Body of pancreas (tissue), 4 donors: ENCODE measurements around the gene AKAP13. TPM values are rescaled to one million over a fixed set of nuclear protein-coding genes. Genes with fewer than 3 reads are reported as not detected.

Source experiments
- ATAC-seq: fragments of 150-250 bp; one replicate; pipeline ENCODE4 v1.9.1; 2016
- DNase-seq, 4 donors: peaks; one replicate each; pipeline ENCODE4 v3.0.0-alpha.2; 2019
- H3K27ac ChIP-seq, 4 donors: fragments of 200-600 bp; sonication (generic); 1 replicate in 3 of 4; 2 replicates in 1 of 4; pipeline versions ENCODE4 v1.5.1 to v1.6.1; 2016 to 2019; ENCODE audit warnings: mild to moderate bottlenecking in 1 of 4, mixed read lengths in 1 of 4, moderate library complexity in 1 of 4
- H3K27me3 ChIP-seq, 2 donors: fragments of 200-600 bp; sonication (generic); one replicate each; pipeline ENCODE4 v1.6.0; 2016; ENCODE audit warnings: mild to moderate bottlenecking in 1 of 2
- H3K36me3 ChIP-seq, 2 donors: fragments of 200-600 bp; sonication (generic); replicated peaks in 1 of 2; 2 replicates each; pipeline ENCODE4 v1.5.1; 2016; ENCODE audit warnings: low read depth in 2 of 2; ENCODE audit not compliant: insufficient read depth in 1 of 2
- H3K4me1 ChIP-seq: fragments of 200-600 bp; sonication (generic); one replicate; pipeline ENCODE4 v1.6.0; 2016
- H3K4me3 ChIP-seq, 2 donors: fragments of 200-600 bp; sonication (generic); 1 replicate in 1 of 2; 2 replicates in 1 of 2; pipeline ENCODE4 v1.5.1; 2016 to 2019
- H3K9me3 ChIP-seq, 3 donors: fragments of 200-600 bp; sonication (generic); 1 replicate in 2 of 3; 2 replicates in 1 of 3; pipeline ENCODE4 v1.5.1; 2016
- POLR2A ChIP-seq, 3 donors: fragments of 450-650 bp; IDR thresholded peaks; one replicate each; pipeline ENCODE4 v1.6.1; 2016; ENCODE audit warnings: antibody characterized with exemption in 3 of 3, mild to moderate bottlenecking in 2 of 3
- WGBS, 2 donors: methylation state at CpG; one replicate each; pipeline ENCODE4 v1.1.5; 2017; 5-methylcytosine and 5-hydroxymethylcytosine counted together
- intact Hi-C: fragments of 100-400 bp; cut with DNase I; formaldehyde crosslinking; loops from one replicate; pipeline ENCODE4 v1.15.1; 2023
- total RNA-seq, 2 donors: library from RNA; depleted of rRNA; stranded (reverse); fragments of >200 nt; gene quantifications; one replicate each; pipeline ENCODE4 v1.1.0, GENCODE V29; 2016
- TF ChIP-seq, protein P1 (sequence below), 7 experiments: fragments of 450-650 bp in 4 of 7; fragments of 200-600 bp in 3 of 7; sonication (generic) in 3 of 7; IDR thresholded peaks; one replicate each; pipeline ENCODE4 v1.5.1; 2016 to 2019; ENCODE audit warnings: antibody characterized with exemption in 7 of 7

The AKAP13 gene
- total RNA-seq, 2 donors from 2014 or later, result 102 to 160 TPM

GRCh38 chr15:85627213-85627935, 247.0 kb downstream of the AKAP13 start:
- Histone ChIP-seq H3K27ac (no peak overlapping the region), H3K4me3 (no peak overlapping the region), H3K9me3 (no peaks in the 10 kb centered on the region), H3K36me3 (peaks cover 0 to 1% of the 10 kb centered on the region in 2 donors), H3K4me1 (peaks cover 49% of the 10 kb centered on the region), H3K27me3 (no peaks in the 10 kb centered on the region)
- ATAC-seq (no peak), DNase-seq (no peak)
- intact Hi-C loops, result no loop called here
- TF ChIP-seq POLR2A (IDR thresholded peaks at IDR 0.05), result no peak
- TF ChIP-seq, protein P1, sequence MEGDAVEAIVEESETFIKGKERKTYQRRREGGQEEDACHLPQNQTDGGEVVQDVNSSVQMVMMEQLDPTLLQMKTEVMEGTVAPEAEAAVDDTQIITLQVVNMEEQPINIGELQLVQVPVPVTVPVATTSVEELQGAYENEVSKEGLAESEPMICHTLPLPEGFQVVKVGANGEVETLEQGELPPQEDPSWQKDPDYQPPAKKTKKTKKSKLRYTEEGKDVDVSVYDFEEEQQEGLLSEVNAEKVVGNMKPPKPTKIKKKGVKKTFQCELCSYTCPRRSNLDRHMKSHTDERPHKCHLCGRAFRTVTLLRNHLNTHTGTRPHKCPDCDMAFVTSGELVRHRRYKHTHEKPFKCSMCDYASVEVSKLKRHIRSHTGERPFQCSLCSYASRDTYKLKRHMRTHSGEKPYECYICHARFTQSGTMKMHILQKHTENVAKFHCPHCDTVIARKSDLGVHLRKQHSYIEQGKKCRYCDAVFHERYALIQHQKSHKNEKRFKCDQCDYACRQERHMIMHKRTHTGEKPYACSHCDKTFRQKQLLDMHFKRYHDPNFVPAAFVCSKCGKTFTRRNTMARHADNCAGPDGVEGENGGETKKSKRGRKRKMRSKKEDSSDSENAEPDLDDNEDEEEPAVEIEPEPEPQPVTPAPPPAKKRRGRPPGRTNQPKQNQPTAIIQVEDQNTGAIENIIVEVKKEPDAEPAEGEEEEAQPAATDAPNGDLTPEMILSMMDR (IDR thresholded peaks at IDR 0.05), result no peak
- 80 to 88% methylated on average over 6 of the region's 6 CpGs for WGBS, 2 donors

- intact Hi-C loops, result no loop called here
- no peak for ATAC-seq
- TF ChIP-seq, protein P1 (IDR thresholded peaks at IDR 0.05), result no peak
- no peak for TF ChIP-seq POLR2A (IDR thresholded peaks at IDR 0.05)
- H3K9me3 ChIP-seq, result no peaks in the 10 kb centered on the region
- peaks cover 0 to 1% of the 10 kb centered on the region in 2 donors for H3K36me3 ChIP-seq
- DNase-seq, result no peak
- 91 to 97% methylated on average over 4 of the region's 4 CpGs for WGBS, 2 donors
- no peak overlapping the region for H3K27ac ChIP-seq
- no peak overlapping the region for H3K4me3 ChIP-seq
- H3K27me3 ChIP-seq, result no peaks in the 10 kb centered on the region
- H3K4me1 ChIP-seq, result peaks cover 44% of the 10 kb centered on the region
Measured at GRCh38 chr15:85630311-85630710, 249.9 kb downstream of the AKAP13 start.

DNA sequence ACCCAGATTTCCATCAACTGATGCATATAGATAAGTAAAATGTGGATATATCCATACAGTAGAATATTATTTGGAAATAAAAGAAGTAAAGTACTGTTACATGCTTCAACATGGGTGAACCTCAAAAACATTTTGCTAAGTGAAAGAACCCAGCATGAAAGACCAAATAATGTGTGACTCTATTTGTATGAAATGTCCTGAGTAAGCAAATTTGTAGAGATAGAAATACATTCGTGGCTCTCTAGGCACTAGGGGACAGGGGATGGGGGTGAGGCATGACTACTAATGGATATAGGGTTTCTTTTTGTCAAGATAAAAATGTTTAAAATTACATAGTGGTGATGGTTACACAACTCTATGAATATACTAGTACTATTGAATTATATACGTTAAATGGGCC, 250.6 kb downstream of the AKAP13 start:
- TF ChIP-seq, protein P1 (IDR thresholded peaks at IDR 0.05), result no peak
- TF ChIP-seq POLR2A (IDR thresholded peaks at IDR 0.05), result no peak
- no peak for ATAC-seq
- Histone ChIP-seq H3K27ac (no peak overlapping the region), H3K27me3 (no peaks in the 10 kb centered on the region), H3K4me3 (no peak overlapping the region), H3K4me1 (peaks cover 38% of the 10 kb centered on the region), H3K9me3 (no peaks in the 10 kb centered on the region), H3K36me3 (peaks cover 0 to 1% of the 10 kb centered on the region in 2 donors)
- DNase-seq, result no peak
- WGBS, 2 donors, result 58 to 65% methylated on average over 2 of the region's 2 CpGs
- intact Hi-C loops, result no loop called here

DNA sequence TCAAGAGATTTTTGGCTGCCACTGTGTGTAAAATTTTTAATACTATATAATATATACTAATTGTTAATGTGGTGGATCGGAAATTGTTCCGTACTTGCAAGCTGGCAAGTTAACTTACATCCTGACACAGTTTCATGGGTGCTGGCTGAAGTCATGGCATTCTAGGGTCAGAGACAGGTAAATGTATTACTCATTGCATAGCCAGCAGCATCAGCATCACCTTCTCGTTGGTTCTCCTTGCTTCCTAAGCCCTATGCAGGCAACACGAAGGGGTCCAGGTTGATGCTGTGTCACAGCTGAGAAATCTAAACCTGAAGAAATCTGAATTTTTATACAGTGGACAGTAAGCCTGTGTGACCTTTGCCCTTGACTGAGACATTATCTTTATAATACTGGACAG, 251.6 kb downstream of the AKAP13 start:
- Histone ChIP-seq H3K4me3 (no peak overlapping the region), H3K36me3 (no peaks in the 10 kb centered on the region), H3K9me3 (no peaks in the 10 kb centered on the region), H3K4me1 (peaks cover 28% of the 10 kb centered on the region), H3K27me3 (no peaks in the 10 kb centered on the region), H3K27ac (peak overlapping the region in 1 of 4 donors; percentile 18)
- intact Hi-C loops, result no loop called here
- ATAC-seq, result peak; percentile 37
- no peak for DNase-seq
- TF ChIP-seq, protein P1 (IDR thresholded peaks at IDR 0.05), result no peak
- TF ChIP-seq POLR2A (IDR thresholded peaks at IDR 0.05), result no peak
- 56 to 57% methylated on average over 4 of the region's 4 CpGs for WGBS, 2 donors

DNA sequence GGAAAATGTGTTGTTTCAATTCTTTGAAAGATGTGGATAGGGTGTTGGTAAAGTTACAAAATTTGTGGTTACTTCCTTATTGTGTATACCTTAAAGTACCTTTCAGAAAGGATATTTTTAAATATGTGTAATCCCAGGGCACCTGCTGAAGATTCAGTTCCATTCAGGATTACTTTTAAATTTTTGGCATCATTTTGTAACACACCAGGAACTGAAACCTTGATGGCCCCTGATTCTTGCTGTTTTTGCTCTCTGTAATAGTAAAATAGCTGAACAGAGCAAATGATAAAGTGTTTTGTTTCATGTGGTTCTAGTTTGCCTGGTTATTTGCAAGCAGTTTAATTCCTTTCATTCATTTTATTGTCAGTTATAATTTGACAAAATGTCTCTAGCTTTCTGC, 253.5 kb downstream of the AKAP13 start:
- no peak for TF ChIP-seq POLR2A (IDR thresholded peaks at IDR 0.05)
- TF ChIP-seq, protein P1 (IDR thresholded peaks at IDR 0.05), result no peak
- intact Hi-C loops, result no loop called here
- H3K27ac ChIP-seq, result peak overlapping the region in 1 of 4 donors; percentile 25
- no peak for DNase-seq
- no peaks in the 10 kb centered on the region for H3K9me3 ChIP-seq
- H3K4me1 ChIP-seq, result peaks cover 25% of the 10 kb centered on the region
- H3K4me3 ChIP-seq, result no peak overlapping the region
- no peaks in the 10 kb centered on the region for H3K27me3 ChIP-seq
- no peaks in the 10 kb centered on the region for H3K36me3 ChIP-seq
- ATAC-seq, result no peak
